Astrocyte (in vitro differentiated cells and primary cell): ENCODE data around the gene LTK. TPM values are rescaled to one million over a fixed set of nuclear protein-coding genes. Genes with fewer than 3 reads are reported as not detected.
A peak's percentile ranks its signal among the peaks of the same experiment; 100 is the strongest.

ENCODE experiments used
- DNase-seq: peaks from one replicate; pipeline ENCODE4 v3.0.0-alpha.2; 2010; ENCODE audit warnings: low read depth
- FAIRE-seq: peaks from 2 replicates; lab custom pipeline; 2011; peaks lifted over from hg19 to GRCh38; lab: Jason Lieb, UNC
- H2AFZ ChIP-seq: 2 replicates; pipeline ENCODE4 v1.6.0; 2012; ENCODE audit warnings: low read depth, low read length, inconsistent platforms
- H3K27ac ChIP-seq: 2 replicates; pipeline ENCODE4 v1.5.1; 2011; ENCODE audit warnings: low read depth, low read length, inconsistent platforms
- H3K27me3 ChIP-seq: 2 replicates; pipeline ENCODE4 v1.6.0; 2011; ENCODE audit warnings: low read length, inconsistent platforms; ENCODE audit not compliant: insufficient read depth
- H3K36me3 ChIP-seq: 2 replicates; pipeline ENCODE4 v1.5.1; 2011; ENCODE audit warnings: low read length, inconsistent platforms; ENCODE audit not compliant: insufficient read depth
- H3K4me1 ChIP-seq: 2 replicates; pipeline ENCODE4 v1.5.1; 2011; ENCODE audit warnings: low read length, inconsistent platforms; ENCODE audit not compliant: insufficient read depth
- H3K4me2 ChIP-seq: 2 replicates; pipeline ENCODE4 v1.6.0; 2012; ENCODE audit warnings: low read length, inconsistent platforms
- H3K4me3 ChIP-seq: 2 replicates; pipeline ENCODE4 v1.5.1; 2011; ENCODE audit warnings: low read depth, mild to moderate bottlenecking, low read length, inconsistent platforms; ENCODE audit not compliant: insufficient read depth
- H3K79me2 ChIP-seq: 2 replicates; pipeline ENCODE4 v1.6.0; 2012; ENCODE audit warnings: mild to moderate bottlenecking, low read length, inconsistent platforms; ENCODE audit not compliant: insufficient read depth
- H3K9ac ChIP-seq: 2 replicates; pipeline ENCODE4 v1.6.0; 2012; ENCODE audit warnings: mild to moderate bottlenecking, low read length, inconsistent platforms
- H3K9me3 ChIP-seq: 2 replicates; pipeline ENCODE4 v1.5.1; 2012; ENCODE audit warnings: low read depth, mild to moderate bottlenecking, low read length, inconsistent platforms; ENCODE audit not compliant: insufficient read depth
- H4K20me1 ChIP-seq: 2 replicates; pipeline ENCODE4 v1.6.0; 2012; ENCODE audit warnings: low read length, inconsistent platforms; ENCODE audit not compliant: insufficient read depth
- H3K27ac Mint-ChIP-seq: one replicate; pipeline ENCODE4 v1.8.0; 2021; ENCODE audit warnings: mild to moderate bottlenecking, mixed read lengths; ENCODE audit not compliant: unreplicated experiment
- H3K27me3 Mint-ChIP-seq: one replicate; pipeline ENCODE4 v1.8.0; 2021; ENCODE audit warnings: low read depth, mixed read lengths; ENCODE audit not compliant: unreplicated experiment
- H3K36me3 Mint-ChIP-seq: one replicate; pipeline ENCODE4 v1.8.0; 2021; ENCODE audit warnings: low read depth, mixed read lengths; ENCODE audit not compliant: unreplicated experiment
- H3K4me1 Mint-ChIP-seq: one replicate; pipeline ENCODE4 v1.8.0; 2021; ENCODE audit warnings: low read depth, mixed read lengths; ENCODE audit not compliant: unreplicated experiment
- H3K4me3 Mint-ChIP-seq: one replicate; pipeline ENCODE4 v1.8.0; 2021; ENCODE audit warnings: mild to moderate bottlenecking, moderate library complexity, mixed read lengths; ENCODE audit not compliant: unreplicated experiment
- H3K9me3 Mint-ChIP-seq: one replicate; pipeline ENCODE4 v1.8.0; 2021; ENCODE audit warnings: mild to moderate bottlenecking, mixed read lengths; ENCODE audit not compliant: unreplicated experiment
- CTCF ChIP-seq: IDR thresholded peaks from 2 replicates; pipeline ENCODE4 v1.5.1; 2011; ENCODE audit warnings: low read depth, mild to moderate bottlenecking, inconsistent platforms, low read length, moderate library complexity; ENCODE audit not compliant: insufficient read depth
- EZH2 ChIP-seq: IDR thresholded peaks from 2 replicates; pipeline ENCODE4 v1.6.1; 2012; ENCODE audit warnings: mild to moderate bottlenecking, low read length, inconsistent platforms; ENCODE audit not compliant: insufficient read depth
- total RNA-seq: library from RNA; stranded (reverse); gene quantifications from 2 replicates; pipeline ENCODE4 v1.2.1, GENCODE V29; 2021

Gene LTK
- total RNA-seq, 1 donor from 2014 or later, result 0.14 TPM

- Mint-ChIP-seq H3K4me1 (peaks cover 5% of the 10 kb centered on the region), H3K27me3 (no peaks in the 10 kb centered on the region), H3K36me3 (peaks cover 39% of the 10 kb centered on the region), H3K9me3 (no peaks in the 10 kb centered on the region), H3K27ac (no peak overlapping the region), H3K4me3 (no peak overlapping the region)
- no peak for TF ChIP-seq EZH2
- TF ChIP-seq CTCF, result no peak
- no peaks in the 10 kb centered on the region for H3K9me3 ChIP-seq
- peaks cover 31% of the 10 kb centered on the region for H3K36me3 ChIP-seq
- no peak overlapping the region for H3K4me2 ChIP-seq
- H3K27ac ChIP-seq, result no peak overlapping the region
- FAIRE-seq, result no peak
- H3K9ac ChIP-seq, result no peak overlapping the region
- H3K79me2 ChIP-seq, result no peaks in the 10 kb centered on the region
- H2AFZ ChIP-seq, result no peak overlapping the region
- H4K20me1 ChIP-seq, result no peaks in the 10 kb centered on the region
- no peak overlapping the region for H3K4me3 ChIP-seq
- H3K4me1 ChIP-seq, result no peaks in the 10 kb centered on the region
- no peak for DNase-seq
- no peaks in the 10 kb centered on the region for H3K27me3 ChIP-seq
These were observed 31.3 kb downstream of the LTK start for GRCh38 chr15:41482110-41482877.

GRCh38 chr15:41480396-41481140 is 33.1 kb downstream of the LTK start:
- no peak for FAIRE-seq
- Histone ChIP-seq H3K4me3 (no peak overlapping the region), H3K4me1 (peaks cover 4% of the 10 kb centered on the region), H2AFZ (no peak overlapping the region), H3K9me3 (no peaks in the 10 kb centered on the region), H3K27me3 (no peaks in the 10 kb centered on the region), H3K79me2 (no peaks in the 10 kb centered on the region), H3K36me3 (peaks cover 44% of the 10 kb centered on the region), H3K9ac (no peak overlapping the region), H3K4me2 (no peak overlapping the region), H3K27ac (no peak overlapping the region), H4K20me1 (no peaks in the 10 kb centered on the region)
- H3K9me3 Mint-ChIP-seq, result no peaks in the 10 kb centered on the region
- peaks cover 49% of the 10 kb centered on the region for H3K36me3 Mint-ChIP-seq
- H3K27ac Mint-ChIP-seq, result peak overlapping the region; percentile 7
- no peak for TF ChIP-seq EZH2
- no peak for TF ChIP-seq CTCF
- H3K27me3 Mint-ChIP-seq, result no peaks in the 10 kb centered on the region
- no peak overlapping the region for H3K4me3 Mint-ChIP-seq
- no peak for DNase-seq
- peaks cover 9% of the 10 kb centered on the region for H3K4me1 Mint-ChIP-seq
